GM18870 (cell line): ENCODE results near the gene BANK1.

Source experiments
- ATAC-seq: cut with Tn5 transposase; IDR thresholded peaks from one replicate; pipeline ENCODE4 v1.9.1; 2021; ENCODE audit warnings: moderate library complexity; ENCODE audit not compliant: unreplicated experiment

BANK1 gene

GRCh38 chr4:101790521-101791181, at the start of gene BANK1:
BANK1 (plus strand) TSS chr4:101790730; CDS start chr4:101790881, 151 bp downstream.
- ATAC-seq, result peak; percentile 97

- no peak for ATAC-seq
Observed at GRCh38 chr4:101753721-101754120, 36.8 kb upstream of the BANK1 start.

GRCh38 chr4:101756181-101756580, 34.3 kb upstream of the BANK1 start:
- no peak for ATAC-seq

GRCh38 chr4:101761405-101761804, 29.1 kb upstream of the BANK1 start:
- no peak for ATAC-seq

- no peak for ATAC-seq
Observed at GRCh38 chr4:101762025-101762424, 28.5 kb upstream of the BANK1 start.

- no peak for ATAC-seq
Observed at GRCh38 chr4:101762534-101762933, 28.0 kb upstream of the BANK1 start.

- no peak for ATAC-seq
Observed at GRCh38 chr4:101763576-101763975, 27.0 kb upstream of the BANK1 start.

- no peak for ATAC-seq
Observed at GRCh38 chr4:101774807-101775206, 15.7 kb upstream of the BANK1 start.

- ATAC-seq, result peak; percentile 52
Observed at GRCh38 chr4:101777431-101777830, 13.1 kb upstream of the BANK1 start.

- no peak for ATAC-seq
Observed at GRCh38 chr4:101780284-101780683, 10.2 kb upstream of the BANK1 start.

- ATAC-seq, result no peak
Observed at GRCh38 chr4:101782546-101782945, 8.0 kb upstream of the BANK1 start.

GRCh38 chr4:101784957-101785356, 5.6 kb upstream of the BANK1 start:
- no peak for ATAC-seq

GRCh38 chr4:101785486-101785885, 5.0 kb upstream of the BANK1 start:
- ATAC-seq, result no peak

GRCh38 chr4:101787701-101788316, 2.7 kb upstream of the BANK1 start:
- no peak for ATAC-seq

- no peak for ATAC-seq
Observed at GRCh38 chr4:101791182-101791558, 640 bp downstream of the BANK1 start.

GRCh38 chr4:101792056-101792590, 1.6 kb downstream of the BANK1 start:
- ATAC-seq, result no peak

GRCh38 chr4:101793397-101793796, 2.9 kb downstream of the BANK1 start:
- no peak for ATAC-seq

GRCh38 chr4:101794806-101795205, 4.3 kb downstream of the BANK1 start:
- no peak for ATAC-seq

- no peak for ATAC-seq
Observed at GRCh38 chr4:101795704-101796103, 5.2 kb downstream of the BANK1 start.

GRCh38 chr4:101801958-101802357, 11.4 kb downstream of the BANK1 start:
- no peak for ATAC-seq

GRCh38 chr4:101806914-101807313, 16.4 kb downstream of the BANK1 start:
- peak; percentile 99 for ATAC-seq

GRCh38 chr4:101807351-101807750, 16.8 kb downstream of the BANK1 start:
- ATAC-seq, result peak; percentile 16
